GM21390 (cell line): ENCODE results near the gene ANKRD33.

ENCODE experiments used
- ATAC-seq: cut with Tn5 transposase; IDR thresholded peaks from one replicate; pipeline ENCODE4 v1.9.1; 2021; ENCODE audit not compliant: unreplicated experiment

ANKRD33 gene

DNA sequence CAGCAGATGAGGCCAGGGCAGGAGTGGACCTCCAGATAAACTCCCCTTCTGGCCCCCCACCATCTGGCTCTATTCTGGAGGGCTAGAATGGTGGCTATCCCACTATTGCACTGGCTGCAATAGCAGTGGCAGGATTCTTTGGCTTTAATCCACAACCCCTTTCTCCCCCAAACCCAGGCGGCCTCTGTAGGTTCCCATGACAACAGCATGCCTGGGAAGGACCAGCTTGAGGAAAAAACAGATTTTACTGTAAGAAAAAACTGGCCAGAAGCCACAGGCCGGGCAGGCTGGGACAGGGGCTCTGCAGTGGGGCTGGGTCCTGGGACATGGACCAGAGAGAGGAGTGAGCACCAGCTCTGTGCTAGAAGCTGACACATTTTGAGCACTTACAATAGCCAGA is 50.0 kb downstream of the ANKRD33 start:
- no peak for ATAC-seq

- no peak for ATAC-seq
Measured at GRCh38 chr12:51938726-51939125, 50.8 kb downstream of the ANKRD33 start.

- ATAC-seq, result no peak
Measured at GRCh38 chr12:51941011-51941581, 53.2 kb downstream of the ANKRD33 start.
